ENCODE results near the gene NCKAP1. TPM values are rescaled to one million over a fixed set of nuclear protein-coding genes. Genes with fewer than 3 reads are reported as not detected.

The NCKAP1 gene
- total and polyA plus RNA-seq, 2 donors (not counting 3 experiments of a cell fraction or from before 2014, with no cell fraction given): 49.4 to 130 TPM

DNA sequence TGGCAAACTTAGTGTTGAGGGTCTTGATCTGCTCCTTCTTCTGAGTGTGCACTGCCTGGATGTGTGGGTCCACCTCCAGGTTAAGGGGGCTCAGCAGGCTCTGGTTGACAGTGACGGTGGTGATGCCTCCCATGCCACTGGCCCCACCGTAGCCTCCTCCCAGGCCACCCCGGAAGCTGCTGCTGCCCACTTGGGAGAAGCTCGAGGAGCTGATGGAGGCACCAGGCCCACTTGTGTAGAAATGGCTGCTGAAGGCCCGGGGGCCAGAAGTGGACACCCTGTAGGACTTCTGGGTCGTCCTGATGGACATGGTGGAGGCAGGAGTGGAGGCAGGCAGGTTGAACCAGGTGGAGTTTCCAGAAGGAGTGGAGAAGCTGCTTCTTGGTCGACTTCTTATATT is 33.9 kb upstream of the NCKAP1 start:
- ChIA-PET CTCF (interaction anchor here (0.5 to 1.3 kb wide), 2 partner anchors 30 to 102 kb away, joined by 3 to 4 read pairs; no protein-coding TSS in a partner anchor), POLR2A (no interaction called here)
- no peak for DNase-seq (ENCODE audit: low read depth, low spot score)
- no TSS peak for BruUV-seq (replicated peaks)
- Histone ChIP-seq H3K4me3 (replicated peaks in 1 of 3; ENCODE audit: insufficient read depth in 1 of 3, low read depth in 1 of 3, low read length in 3 of 3) (no peak overlapping the region), H3K9me3 (replicated peaks; ENCODE audit: control insufficient read depth, insufficient read depth, low read length) (no peaks in the 10 kb centered on the region), H3K36me3 (ENCODE audit: control insufficient read depth in 2 of 2, extremely low read depth in 1 of 2, insufficient read depth in 2 of 2, low read length in 2 of 2) (no peaks in the 10 kb centered on the region), H3K9me1 (replicated peaks; ENCODE audit: control insufficient read depth, extremely low read depth, insufficient read depth, low read length) (no peaks in the 10 kb centered on the region), H2AFZ (ENCODE audit: low read depth, low read length) (no peak overlapping the region), H3K9ac (replicated peaks; ENCODE audit: extremely low read depth, insufficient read depth, low read length) (no peak overlapping the region), H3K27me3 (ENCODE audit: control insufficient read depth in 2 of 2, insufficient read depth in 2 of 2, low read length in 2 of 2) (peaks cover 17 to 23% of the 10 kb centered on the region in 2 experiments), H3K27ac (ENCODE audit: insufficient read depth, low read depth, low read length) (no peak overlapping the region), H3K79me2 (ENCODE audit: control insufficient read depth, insufficient read depth, low read length) (no peaks in the 10 kb centered on the region), H3K4me1 (ENCODE audit: control insufficient read depth, extremely low read depth, insufficient read depth, low read length) (no peaks in the 10 kb centered on the region), H3K4me2 (ENCODE audit: insufficient read depth, low read length) (no peak overlapping the region), H4K20me1 (replicated peaks; ENCODE audit: control insufficient read depth, extremely low read depth, insufficient read depth, low read length) (no peaks in the 10 kb centered on the region)
- TF ChIP-seq EZH2 (IDR thresholded peaks at IDR 0.05; ENCODE audit: borderline replicate concordance, low read depth, low read length, severe bottlenecking) (no peak), JUN (IDR thresholded peaks at IDR 0.05; ENCODE audit: borderline replicate concordance, insufficient read depth, insufficient read length, low read depth) (no peak), POLR2AphosphoS5 (IDR thresholded peaks at IDR 0.05; ENCODE audit: insufficient read depth, low read depth, low read length) (no peak), GATA2 (IDR thresholded peaks at IDR 0.05; ENCODE audit: insufficient read depth, insufficient read length, low read depth, low read length) (no peak), MAX (IDR thresholded peaks at IDR 0.05; ENCODE audit: insufficient read depth, insufficient read length) (no peak), MYC (IDR thresholded peaks at IDR 0.05; ENCODE audit: low read depth, low read length) (no peak)
- TF ChIP-seq, protein P1, sequence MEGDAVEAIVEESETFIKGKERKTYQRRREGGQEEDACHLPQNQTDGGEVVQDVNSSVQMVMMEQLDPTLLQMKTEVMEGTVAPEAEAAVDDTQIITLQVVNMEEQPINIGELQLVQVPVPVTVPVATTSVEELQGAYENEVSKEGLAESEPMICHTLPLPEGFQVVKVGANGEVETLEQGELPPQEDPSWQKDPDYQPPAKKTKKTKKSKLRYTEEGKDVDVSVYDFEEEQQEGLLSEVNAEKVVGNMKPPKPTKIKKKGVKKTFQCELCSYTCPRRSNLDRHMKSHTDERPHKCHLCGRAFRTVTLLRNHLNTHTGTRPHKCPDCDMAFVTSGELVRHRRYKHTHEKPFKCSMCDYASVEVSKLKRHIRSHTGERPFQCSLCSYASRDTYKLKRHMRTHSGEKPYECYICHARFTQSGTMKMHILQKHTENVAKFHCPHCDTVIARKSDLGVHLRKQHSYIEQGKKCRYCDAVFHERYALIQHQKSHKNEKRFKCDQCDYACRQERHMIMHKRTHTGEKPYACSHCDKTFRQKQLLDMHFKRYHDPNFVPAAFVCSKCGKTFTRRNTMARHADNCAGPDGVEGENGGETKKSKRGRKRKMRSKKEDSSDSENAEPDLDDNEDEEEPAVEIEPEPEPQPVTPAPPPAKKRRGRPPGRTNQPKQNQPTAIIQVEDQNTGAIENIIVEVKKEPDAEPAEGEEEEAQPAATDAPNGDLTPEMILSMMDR (IDR thresholded peaks at IDR 0.05; ENCODE audit: extremely low read depth in 1 of 2, insufficient read depth in 1 of 2, low read depth in 1 of 2, low read length in 2 of 2): no peak
- no peak for FAIRE-seq
- intact Hi-C loops (cut with micrococcal nuclease) (no loop called here), dilution Hi-C loops (cut with MboI; ENCODE audit: extremely low pct_ligation_motif_present, low sequenced_read_pairs) (no loop called here)

Measured in endothelial cell of umbilical vein (primary cell).